ENCODE results near the gene UBTD1. TPM values are rescaled to one million over a fixed set of nuclear protein-coding genes. Genes with fewer than 3 reads are reported as not detected.

UBTD1 gene
- total RNA-seq, 1 donor from 2014 or later: 37.7 TPM

DNA sequence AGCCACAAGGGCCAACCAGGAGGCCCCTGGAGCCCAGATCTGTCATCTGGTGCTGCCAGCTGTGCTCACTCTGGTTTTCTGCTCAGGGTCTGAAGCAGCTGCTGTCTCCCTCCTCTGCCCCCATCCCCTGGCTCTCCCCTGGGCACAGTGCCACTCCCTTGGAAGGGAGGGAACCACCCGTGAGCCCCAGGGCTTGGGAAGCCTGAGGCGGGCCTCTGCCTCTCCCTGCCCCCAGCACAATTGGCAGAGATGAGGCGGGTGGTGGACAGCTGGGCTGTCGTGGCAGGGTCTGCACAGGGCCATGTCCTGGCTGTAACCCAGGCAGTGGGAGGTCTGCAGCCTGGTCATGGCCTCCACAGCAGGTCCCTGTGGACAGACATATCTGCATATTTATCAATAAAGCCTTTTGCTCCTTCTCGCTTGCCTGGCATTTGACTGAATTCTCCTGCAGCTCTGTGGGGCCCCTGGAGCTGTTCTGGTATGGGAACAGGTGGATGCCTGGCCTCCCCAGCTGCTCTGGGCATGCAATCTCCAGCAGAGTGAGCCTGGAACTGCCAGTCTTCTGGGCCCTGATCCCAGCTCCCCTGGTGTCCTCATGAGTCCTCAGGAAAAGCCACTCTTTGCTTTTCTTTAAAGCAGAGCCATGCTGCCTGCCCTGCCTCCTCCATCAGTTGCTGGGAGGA is 72.2 kb downstream of the UBTD1 start:
- no peak overlapping the region for H3K4me3 ChIP-seq
- TF ChIP-seq, protein P1, sequence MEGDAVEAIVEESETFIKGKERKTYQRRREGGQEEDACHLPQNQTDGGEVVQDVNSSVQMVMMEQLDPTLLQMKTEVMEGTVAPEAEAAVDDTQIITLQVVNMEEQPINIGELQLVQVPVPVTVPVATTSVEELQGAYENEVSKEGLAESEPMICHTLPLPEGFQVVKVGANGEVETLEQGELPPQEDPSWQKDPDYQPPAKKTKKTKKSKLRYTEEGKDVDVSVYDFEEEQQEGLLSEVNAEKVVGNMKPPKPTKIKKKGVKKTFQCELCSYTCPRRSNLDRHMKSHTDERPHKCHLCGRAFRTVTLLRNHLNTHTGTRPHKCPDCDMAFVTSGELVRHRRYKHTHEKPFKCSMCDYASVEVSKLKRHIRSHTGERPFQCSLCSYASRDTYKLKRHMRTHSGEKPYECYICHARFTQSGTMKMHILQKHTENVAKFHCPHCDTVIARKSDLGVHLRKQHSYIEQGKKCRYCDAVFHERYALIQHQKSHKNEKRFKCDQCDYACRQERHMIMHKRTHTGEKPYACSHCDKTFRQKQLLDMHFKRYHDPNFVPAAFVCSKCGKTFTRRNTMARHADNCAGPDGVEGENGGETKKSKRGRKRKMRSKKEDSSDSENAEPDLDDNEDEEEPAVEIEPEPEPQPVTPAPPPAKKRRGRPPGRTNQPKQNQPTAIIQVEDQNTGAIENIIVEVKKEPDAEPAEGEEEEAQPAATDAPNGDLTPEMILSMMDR (IDR thresholded peaks at IDR 0.05): no peak
- no peak for DNase-seq
- peaks cover 9% of the 10 kb centered on the region for H3K4me1 ChIP-seq
- no peak overlapping the region for H3K27ac ChIP-seq
- intact Hi-C loops (cut with DNase I): no loop called here
- peaks cover 42% of the 10 kb centered on the region for H3K36me3 ChIP-seq
- no peak for ATAC-seq
- H3K9me3 ChIP-seq: no peaks in the 10 kb centered on the region
- no peaks in the 10 kb centered on the region for H3K27me3 ChIP-seq (ENCODE audit: low read depth)

GRCh38 chr10:97571622-97572021 is 72.9 kb downstream of the UBTD1 start:
- H3K36me3 ChIP-seq: peaks cover 42% of the 10 kb centered on the region
- H3K27ac ChIP-seq: peak overlapping the region; percentile 38
- peaks cover 9% of the 10 kb centered on the region for H3K4me1 ChIP-seq
- ATAC-seq (peak; percentile 65 to 82), DNase-seq (no peak)
- TF ChIP-seq, protein P1 (IDR thresholded peaks at IDR 0.05): no peak
- H3K4me3 ChIP-seq: no peak overlapping the region
- intact Hi-C loops (cut with DNase I): no loop called here
- H3K27me3 ChIP-seq (ENCODE audit: low read depth): no peaks in the 10 kb centered on the region
- H3K9me3 ChIP-seq: no peaks in the 10 kb centered on the region

DNA sequence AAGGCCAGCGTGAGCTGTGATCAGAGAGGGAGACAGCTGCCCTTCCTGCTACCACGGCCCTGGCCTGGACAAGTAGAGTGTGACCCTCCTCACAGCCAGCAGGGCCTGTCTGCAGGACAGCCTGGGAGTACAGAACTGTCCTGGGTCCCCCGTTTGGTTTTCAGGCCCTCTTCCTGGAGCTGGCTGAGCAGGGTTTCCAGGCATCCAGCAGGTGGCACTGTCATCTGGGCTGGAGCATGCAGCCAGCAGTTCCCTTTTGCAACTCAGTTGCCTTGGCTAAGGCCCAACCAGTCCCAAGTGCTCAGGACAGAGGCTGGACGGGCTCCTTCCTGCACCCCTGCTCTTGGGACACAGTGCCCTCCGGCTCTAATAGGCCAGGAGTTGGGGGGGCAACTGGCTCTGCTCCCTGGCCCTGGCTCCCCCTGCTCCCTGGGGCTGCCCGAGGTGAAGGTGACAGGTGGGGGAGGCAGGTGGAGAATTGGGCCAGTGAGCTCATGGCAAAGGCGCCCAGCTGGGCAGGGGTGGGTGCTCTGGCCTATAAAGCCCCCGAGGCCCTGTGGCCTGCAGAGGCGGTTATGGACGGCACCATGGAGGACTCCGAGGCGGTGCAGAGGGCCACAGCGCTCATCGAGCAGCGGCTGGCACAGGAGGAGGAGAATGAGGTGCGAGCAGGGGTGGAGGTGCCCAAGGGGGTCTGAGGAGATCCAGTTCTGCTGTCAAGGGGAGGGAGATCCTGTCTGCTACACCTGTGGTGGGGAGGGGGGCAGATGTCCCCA is 73.7 kb downstream of the UBTD1 start, which contains the start of gene ANKRD2:
TSS of gene ANKRD2 (plus strand) at position 566 of the 776 bp plus-strand sequence. CDS start at position 576, 10 bp downstream.
- peaks cover 42% of the 10 kb centered on the region for H3K36me3 ChIP-seq
- DNase-seq (peak; percentile 81), ATAC-seq (peak; percentile 74 to 81)
- H3K4me3 ChIP-seq: no peak within 1 kb of the TSS
- H3K9me3 ChIP-seq: no peaks in the 10 kb centered on the region
- no peaks in the 10 kb centered on the region for H3K27me3 ChIP-seq (ENCODE audit: low read depth)
- peaks cover 9% of the 10 kb centered on the region for H3K4me1 ChIP-seq
- TF ChIP-seq, protein P1 (IDR thresholded peaks at IDR 0.05): peak; percentile 80
- H3K27ac ChIP-seq: peak within 1 kb of the TSS; percentile 38
- intact Hi-C loops (cut with DNase I): no loop called here

DNA sequence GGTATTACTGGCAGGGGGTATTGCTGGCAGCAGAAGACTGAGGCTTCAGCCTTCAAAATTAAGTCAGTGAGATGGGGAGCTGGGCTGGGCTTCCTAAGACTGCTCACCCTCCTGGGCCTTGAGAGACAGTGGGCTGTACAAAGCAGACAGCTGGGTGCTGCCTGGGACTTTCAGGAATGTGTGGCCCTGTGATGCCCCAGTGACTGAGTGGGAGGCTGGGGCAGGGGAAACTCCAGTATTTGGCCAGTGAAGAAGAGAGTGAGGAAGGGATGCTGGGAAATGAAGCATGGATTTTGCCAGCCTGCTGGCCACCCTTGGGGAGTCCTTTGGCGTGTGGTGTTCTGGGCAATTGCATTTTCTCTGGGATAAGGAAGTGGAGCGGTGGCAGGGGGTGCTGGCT is 74.3 kb downstream of the UBTD1 start:
- ATAC-seq: no peak
- Histone ChIP-seq H3K9me3 (no peaks in the 10 kb centered on the region), H3K27ac (no peak overlapping the region), H3K4me1 (peaks cover 9% of the 10 kb centered on the region), H3K27me3 (ENCODE audit: low read depth) (no peaks in the 10 kb centered on the region), H3K4me3 (no peak overlapping the region), H3K36me3 (peaks cover 38% of the 10 kb centered on the region)
- intact Hi-C loops (cut with DNase I): no loop called here
- DNase-seq: no peak
- TF ChIP-seq, protein P1 (IDR thresholded peaks at IDR 0.05): no peak

DNA sequence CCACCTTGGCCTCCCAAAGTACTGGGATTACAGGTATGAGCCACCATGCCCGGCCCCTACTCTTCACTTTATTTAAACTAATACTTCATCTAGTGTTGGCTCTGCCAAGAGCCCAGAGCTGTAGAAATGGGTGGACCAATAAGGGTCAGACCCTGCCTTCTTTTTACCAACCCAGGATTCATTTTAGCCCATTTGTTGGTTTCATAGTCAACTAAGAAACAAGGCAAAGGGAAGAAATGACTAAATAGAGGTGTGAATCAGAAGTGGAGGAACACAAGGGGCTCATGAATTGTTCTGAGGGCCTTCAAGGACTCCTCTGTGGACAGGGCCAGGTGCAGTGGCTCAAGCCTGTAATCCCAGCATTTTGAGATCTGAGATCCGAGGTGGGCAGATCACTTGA is 74.9 kb downstream of the UBTD1 start:
- no peak overlapping the region for H3K27ac ChIP-seq
- H3K27me3 ChIP-seq (ENCODE audit: low read depth): no peaks in the 10 kb centered on the region
- H3K9me3 ChIP-seq: no peaks in the 10 kb centered on the region
- DNase-seq: no peak
- TF ChIP-seq, protein P1 (IDR thresholded peaks at IDR 0.05): no peak
- H3K4me3 ChIP-seq: no peak overlapping the region
- H3K36me3 ChIP-seq: peaks cover 31% of the 10 kb centered on the region
- intact Hi-C loops (cut with DNase I): no loop called here
- H3K4me1 ChIP-seq: peaks cover 9% of the 10 kb centered on the region
- ATAC-seq: no peak
